ENCODE measurements around the gene CTNNBL1. TPM values are rescaled to one million over a fixed set of nuclear protein-coding genes. Genes with fewer than 3 reads are reported as not detected.
"Not testable (repeated sequence)": the region's sequence is repeated elsewhere in the genome, so short reads cannot be mapped to it uniquely, and the experiment has no call there.

CTNNBL1 gene
- total RNA-seq, 1 donor from 2014 or later = 30.0 TPM

DNA sequence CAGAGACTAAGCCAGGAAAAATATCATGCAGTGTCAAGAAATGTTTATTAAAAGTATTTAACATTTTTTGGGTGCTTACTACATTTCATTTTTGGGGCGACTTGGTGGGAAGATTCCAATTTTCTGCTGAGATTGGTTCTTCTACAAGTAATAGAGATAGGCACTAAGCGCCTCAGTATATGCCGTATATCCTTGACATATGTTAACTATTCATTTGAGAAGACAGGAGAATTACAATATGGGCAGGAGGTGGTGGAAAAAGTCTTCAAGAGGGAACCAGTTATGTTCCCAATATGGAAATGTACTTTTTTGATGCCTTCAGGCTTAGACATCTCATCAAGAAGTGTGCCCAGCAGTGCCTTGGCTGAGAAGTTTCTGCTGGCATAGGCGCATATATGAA is 6.5 kb downstream of the CTNNBL1 start:
- Histone ChIP-seq H3K36me3 (ENCODE audit: control insufficient read depth, insufficient read depth, low read length) (no peaks in the 10 kb centered on the region), H3K4me3 (ENCODE audit: low read depth, low read length) (no peak overlapping the region), H3K27me3 (ENCODE audit: control insufficient read depth, insufficient read depth, low read length) (no peaks in the 10 kb centered on the region)
- FAIRE-seq = no peak
- no peak for DNase-seq (ENCODE audit: low read depth)
- TF ChIP-seq, protein P1, sequence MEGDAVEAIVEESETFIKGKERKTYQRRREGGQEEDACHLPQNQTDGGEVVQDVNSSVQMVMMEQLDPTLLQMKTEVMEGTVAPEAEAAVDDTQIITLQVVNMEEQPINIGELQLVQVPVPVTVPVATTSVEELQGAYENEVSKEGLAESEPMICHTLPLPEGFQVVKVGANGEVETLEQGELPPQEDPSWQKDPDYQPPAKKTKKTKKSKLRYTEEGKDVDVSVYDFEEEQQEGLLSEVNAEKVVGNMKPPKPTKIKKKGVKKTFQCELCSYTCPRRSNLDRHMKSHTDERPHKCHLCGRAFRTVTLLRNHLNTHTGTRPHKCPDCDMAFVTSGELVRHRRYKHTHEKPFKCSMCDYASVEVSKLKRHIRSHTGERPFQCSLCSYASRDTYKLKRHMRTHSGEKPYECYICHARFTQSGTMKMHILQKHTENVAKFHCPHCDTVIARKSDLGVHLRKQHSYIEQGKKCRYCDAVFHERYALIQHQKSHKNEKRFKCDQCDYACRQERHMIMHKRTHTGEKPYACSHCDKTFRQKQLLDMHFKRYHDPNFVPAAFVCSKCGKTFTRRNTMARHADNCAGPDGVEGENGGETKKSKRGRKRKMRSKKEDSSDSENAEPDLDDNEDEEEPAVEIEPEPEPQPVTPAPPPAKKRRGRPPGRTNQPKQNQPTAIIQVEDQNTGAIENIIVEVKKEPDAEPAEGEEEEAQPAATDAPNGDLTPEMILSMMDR (IDR thresholded peaks at IDR 0.05; ENCODE audit: insufficient read depth, low read length, severe bottlenecking) = no peak

DNA sequence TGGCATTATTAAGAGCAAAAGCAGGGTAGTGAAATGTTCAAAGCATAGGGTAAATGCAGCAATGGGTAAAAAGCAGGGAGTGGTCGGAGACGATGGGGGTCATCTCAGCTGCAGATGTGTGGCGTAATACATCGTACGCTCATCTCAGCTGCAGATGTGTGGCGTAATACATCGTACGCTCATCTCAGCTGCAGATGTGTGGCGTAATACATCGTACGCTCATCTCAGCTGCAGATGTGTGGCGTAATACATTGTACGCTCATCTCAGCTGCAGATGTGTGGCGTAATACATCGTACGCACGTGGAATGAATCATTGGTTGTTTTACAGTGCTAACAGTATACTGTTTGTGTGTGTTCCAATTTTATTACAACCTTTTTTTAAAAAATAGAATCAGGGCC is 7.8 kb downstream of the CTNNBL1 start:
- not testable (repeated sequence) for H3K27me3 ChIP-seq (ENCODE audit: control insufficient read depth, insufficient read depth, low read length); H3K36me3 ChIP-seq (ENCODE audit: control insufficient read depth, insufficient read depth, low read length); FAIRE-seq; H3K4me3 ChIP-seq (ENCODE audit: low read depth, low read length)
- peak; percentile 74 for DNase-seq (ENCODE audit: low read depth)

DNA sequence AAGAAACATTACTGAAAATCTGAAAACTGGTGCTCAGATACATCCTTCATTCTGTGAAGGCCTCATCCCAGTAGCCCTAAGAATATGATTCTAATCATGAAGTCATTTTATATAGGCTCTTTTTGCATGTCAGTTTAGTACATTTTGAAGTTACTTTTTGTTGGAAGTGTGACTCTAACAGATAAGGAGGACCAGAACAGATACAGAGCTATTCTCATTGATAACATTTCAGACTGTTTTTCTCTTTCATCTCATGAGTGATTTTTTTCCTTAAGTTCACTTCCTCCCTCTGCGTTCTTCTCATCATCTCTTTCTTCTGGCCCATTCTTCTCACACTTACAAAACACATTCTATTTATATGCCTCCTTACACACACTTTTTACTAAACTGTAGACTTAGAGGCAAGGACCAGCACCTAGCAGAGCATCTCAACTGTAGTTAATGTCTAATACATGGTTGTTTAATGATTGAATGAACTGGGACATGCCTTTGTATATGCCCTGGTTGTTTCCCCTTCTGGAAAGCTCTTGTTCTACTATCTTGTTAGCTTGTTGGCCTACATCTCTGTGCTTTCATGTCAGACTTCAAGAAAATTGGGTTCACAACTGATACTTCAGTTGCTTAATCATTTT is 8.7 kb downstream of the CTNNBL1 start:
- TF ChIP-seq, protein P1 (IDR thresholded peaks at IDR 0.05; ENCODE audit: insufficient read depth, low read length, severe bottlenecking) = no peak
- FAIRE-seq = no peak
- no peak for DNase-seq (ENCODE audit: low read depth)
- no peaks in the 10 kb centered on the region for H3K36me3 ChIP-seq (ENCODE audit: control insufficient read depth, insufficient read depth, low read length)
- no peaks in the 10 kb centered on the region for H3K27me3 ChIP-seq (ENCODE audit: control insufficient read depth, insufficient read depth, low read length)
- no peak overlapping the region for H3K4me3 ChIP-seq (ENCODE audit: low read depth, low read length)

DNA sequence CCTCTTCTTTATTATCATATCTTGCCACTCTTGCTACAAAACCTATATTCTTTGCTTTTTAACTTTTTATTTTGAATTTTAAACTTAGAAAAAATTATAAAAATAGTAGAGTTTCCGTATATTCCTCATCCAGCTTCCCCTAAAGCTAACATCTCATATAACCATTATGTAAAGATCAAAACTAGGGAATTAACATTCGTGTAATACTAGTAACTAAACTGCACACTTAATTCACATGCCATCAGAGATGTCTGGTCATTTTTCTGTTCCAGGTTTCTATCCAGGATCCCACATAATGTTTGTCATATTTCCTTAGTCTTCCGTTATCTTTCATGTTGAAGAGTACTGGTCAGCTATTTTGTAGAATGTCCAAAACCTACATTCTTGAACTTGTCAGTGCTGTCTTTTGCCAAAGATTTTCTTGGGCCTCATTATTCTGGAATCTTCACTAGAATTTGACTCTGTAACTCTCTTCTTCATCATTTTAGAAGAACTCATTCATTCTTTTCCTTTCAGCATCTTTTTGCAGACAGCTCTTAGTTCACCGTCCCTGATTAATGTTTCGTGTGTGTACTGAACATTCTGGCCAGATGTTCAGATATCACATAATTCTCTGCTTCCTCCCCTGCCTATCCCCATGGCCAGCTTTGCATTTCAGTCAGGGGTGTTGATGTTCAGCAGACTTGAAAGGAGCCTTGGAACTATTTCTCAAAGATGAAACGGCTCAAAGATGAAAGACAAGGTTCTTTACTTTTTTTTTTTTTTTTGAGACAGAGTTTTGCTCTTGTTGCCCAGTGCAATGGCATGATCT is 9.4 kb downstream of the CTNNBL1 start:
- Histone ChIP-seq H3K4me3 (ENCODE audit: low read depth, low read length) (no peak overlapping the region), H3K27me3 (ENCODE audit: control insufficient read depth, insufficient read depth, low read length) (no peaks in the 10 kb centered on the region), H3K36me3 (ENCODE audit: control insufficient read depth, insufficient read depth, low read length) (no peaks in the 10 kb centered on the region)
- FAIRE-seq = no peak
- DNase-seq (ENCODE audit: low read depth) = no peak
- TF ChIP-seq, protein P1 (IDR thresholded peaks at IDR 0.05; ENCODE audit: insufficient read depth, low read length, severe bottlenecking) = no peak

DNA sequence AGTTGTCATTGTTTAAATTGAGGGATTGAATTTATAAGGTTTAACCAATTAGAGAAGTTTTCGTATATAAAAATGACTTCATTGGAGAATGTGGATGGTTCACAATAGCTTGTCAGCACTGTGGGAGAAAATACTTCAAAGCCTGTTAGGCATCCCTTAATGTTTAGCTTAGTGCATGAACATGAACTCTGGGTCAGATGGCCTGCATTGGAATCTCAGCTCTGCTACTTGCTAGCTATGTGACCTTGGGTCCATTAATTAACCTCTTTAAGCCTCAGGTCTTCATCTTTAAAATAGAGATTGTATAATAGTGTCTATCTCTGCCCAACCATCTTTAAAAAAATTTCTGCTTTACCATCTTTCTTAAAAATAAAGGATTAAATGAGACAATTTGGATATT is 11.1 kb downstream of the CTNNBL1 start:
- H3K4me3 ChIP-seq (ENCODE audit: low read depth, low read length) = no peak overlapping the region
- no peak for FAIRE-seq
- TF ChIP-seq, protein P1 (IDR thresholded peaks at IDR 0.05; ENCODE audit: insufficient read depth, low read length, severe bottlenecking) = no peak
- no peaks in the 10 kb centered on the region for H3K27me3 ChIP-seq (ENCODE audit: control insufficient read depth, insufficient read depth, low read length)
- no peaks in the 10 kb centered on the region for H3K36me3 ChIP-seq (ENCODE audit: control insufficient read depth, insufficient read depth, low read length)
- DNase-seq (ENCODE audit: low read depth) = no peak

DNA sequence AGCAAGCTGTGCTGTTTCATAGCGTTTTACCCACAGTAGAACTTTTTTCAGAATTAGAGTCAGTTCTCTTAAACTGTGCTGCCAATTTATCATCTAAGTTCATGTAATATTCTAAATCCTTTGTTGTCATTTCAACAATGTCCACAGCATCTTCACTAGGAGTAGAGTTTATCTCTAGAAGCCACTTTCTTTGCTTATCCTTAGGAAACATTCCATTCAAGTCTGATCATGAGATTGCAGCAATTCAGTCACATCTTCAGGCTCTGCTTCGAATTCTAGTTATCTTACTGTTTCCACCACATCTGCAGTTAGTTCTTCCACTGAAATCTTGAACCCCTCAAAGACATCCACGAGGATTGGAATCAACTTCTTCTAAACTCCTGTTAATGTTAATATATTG is 12.5 kb downstream of the CTNNBL1 start:
- TF ChIP-seq, protein P1 (IDR thresholded peaks at IDR 0.05; ENCODE audit: insufficient read depth, low read length, severe bottlenecking) = no peak
- DNase-seq (ENCODE audit: low read depth) (no peak), FAIRE-seq (no peak)
- Histone ChIP-seq H3K4me3 (ENCODE audit: low read depth, low read length) (no peak overlapping the region), H3K36me3 (ENCODE audit: control insufficient read depth, insufficient read depth, low read length) (no peaks in the 10 kb centered on the region), H3K27me3 (ENCODE audit: control insufficient read depth, insufficient read depth, low read length) (no peaks in the 10 kb centered on the region)

Data from bronchial epithelial cell (primary cell).